ENCODE data around the gene LYZL2. TPM values are rescaled to one million over a fixed set of nuclear protein-coding genes. Genes with fewer than 3 reads are reported as not detected.

Gene LYZL2
- total RNA-seq, 1 donor, result not detected

DNA sequence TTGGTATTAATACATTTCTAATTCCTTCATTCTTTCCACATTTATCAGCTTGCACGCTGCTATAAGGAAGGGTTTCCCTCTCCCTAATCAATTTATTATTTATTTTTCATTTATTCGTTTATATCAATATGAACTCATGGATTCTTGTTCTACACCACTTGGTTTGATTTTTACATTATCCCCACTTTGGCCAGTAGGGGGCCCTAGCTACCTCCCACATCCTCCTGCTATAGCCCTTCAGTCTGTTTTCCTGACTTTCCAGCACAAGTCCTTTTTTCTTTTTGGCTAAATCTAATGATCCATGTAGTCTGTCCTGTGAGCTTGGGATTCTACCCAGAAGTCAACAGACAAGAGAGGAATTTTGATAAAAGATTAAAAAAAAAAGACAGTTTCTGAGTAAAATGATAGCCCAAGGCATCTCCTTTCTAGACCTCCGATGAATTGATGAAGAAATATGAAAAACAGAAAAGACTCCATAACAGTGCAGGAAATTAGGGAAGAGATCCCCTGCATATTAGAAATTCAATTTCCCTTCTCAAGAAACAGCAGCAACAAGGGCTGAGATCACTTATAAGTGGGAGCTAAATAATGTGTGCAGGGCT, 47.7 kb downstream of the LYZL2 start:
- no peak overlapping the region for H3K27ac ChIP-seq (ENCODE audit: low read depth, low read length)
- no peaks in the 10 kb centered on the region for H3K9me3 ChIP-seq (ENCODE audit: low read depth, low read length)
- no peaks in the 10 kb centered on the region for H4K20me1 ChIP-seq (ENCODE audit: insufficient read depth, low read length)
- peaks cover 14% of the 10 kb centered on the region for H3K4me1 ChIP-seq (ENCODE audit: insufficient read depth, low read length)
- no peak overlapping the region for H2AFZ ChIP-seq (ENCODE audit: low read length)
- TF ChIP-seq, protein P1, sequence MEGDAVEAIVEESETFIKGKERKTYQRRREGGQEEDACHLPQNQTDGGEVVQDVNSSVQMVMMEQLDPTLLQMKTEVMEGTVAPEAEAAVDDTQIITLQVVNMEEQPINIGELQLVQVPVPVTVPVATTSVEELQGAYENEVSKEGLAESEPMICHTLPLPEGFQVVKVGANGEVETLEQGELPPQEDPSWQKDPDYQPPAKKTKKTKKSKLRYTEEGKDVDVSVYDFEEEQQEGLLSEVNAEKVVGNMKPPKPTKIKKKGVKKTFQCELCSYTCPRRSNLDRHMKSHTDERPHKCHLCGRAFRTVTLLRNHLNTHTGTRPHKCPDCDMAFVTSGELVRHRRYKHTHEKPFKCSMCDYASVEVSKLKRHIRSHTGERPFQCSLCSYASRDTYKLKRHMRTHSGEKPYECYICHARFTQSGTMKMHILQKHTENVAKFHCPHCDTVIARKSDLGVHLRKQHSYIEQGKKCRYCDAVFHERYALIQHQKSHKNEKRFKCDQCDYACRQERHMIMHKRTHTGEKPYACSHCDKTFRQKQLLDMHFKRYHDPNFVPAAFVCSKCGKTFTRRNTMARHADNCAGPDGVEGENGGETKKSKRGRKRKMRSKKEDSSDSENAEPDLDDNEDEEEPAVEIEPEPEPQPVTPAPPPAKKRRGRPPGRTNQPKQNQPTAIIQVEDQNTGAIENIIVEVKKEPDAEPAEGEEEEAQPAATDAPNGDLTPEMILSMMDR (IDR thresholded peaks at IDR 0.05; ENCODE audit: extremely low read depth, low read depth, low read length), result peak; percentile 90
- H3K4me2 ChIP-seq (ENCODE audit: insufficient read depth, low read length), result no peak overlapping the region
- no peaks in the 10 kb centered on the region for H3K79me2 ChIP-seq (ENCODE audit: insufficient read depth, low read length)
- H3K36me3 ChIP-seq (ENCODE audit: insufficient read depth, low read length), result no peaks in the 10 kb centered on the region
- peak; percentile 87 for DNase-seq (ENCODE audit: insufficient read length, low spot score, missing footprints)
- no peak overlapping the region for H3K4me3 ChIP-seq (ENCODE audit: insufficient read depth, low read length)
- H3K27me3 ChIP-seq (ENCODE audit: insufficient read depth, low read length), result peaks cover 8% of the 10 kb centered on the region

DNA sequence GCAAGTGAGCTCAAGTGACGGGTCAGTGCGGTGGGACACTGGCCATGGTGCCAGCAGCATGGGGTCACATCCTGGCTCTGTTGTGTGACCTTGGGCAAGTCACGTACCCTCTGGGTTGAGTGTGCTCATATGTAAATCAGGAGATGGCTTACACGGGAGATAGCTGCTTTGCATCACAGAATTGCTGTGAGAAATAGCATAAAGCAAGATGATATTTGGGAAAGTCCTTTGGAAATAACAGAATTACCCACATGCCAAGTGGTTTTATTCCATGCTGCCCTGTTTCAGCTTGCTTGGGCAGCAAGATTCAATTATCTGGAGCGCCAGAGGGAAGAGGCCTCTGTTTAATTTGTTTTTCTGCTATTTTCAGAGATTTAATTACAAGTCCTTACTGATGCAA, 48.9 kb downstream of the LYZL2 start:
- Histone ChIP-seq H3K4me3 (ENCODE audit: insufficient read depth, low read length) (no peak overlapping the region), H3K36me3 (ENCODE audit: insufficient read depth, low read length) (no peaks in the 10 kb centered on the region), H3K79me2 (ENCODE audit: insufficient read depth, low read length) (no peaks in the 10 kb centered on the region), H3K4me1 (ENCODE audit: insufficient read depth, low read length) (peaks cover 14% of the 10 kb centered on the region), H3K27ac (ENCODE audit: low read depth, low read length) (no peak overlapping the region), H3K27me3 (ENCODE audit: insufficient read depth, low read length) (peaks cover 16% of the 10 kb centered on the region), H2AFZ (ENCODE audit: low read length) (no peak overlapping the region), H3K9me3 (ENCODE audit: low read depth, low read length) (no peaks in the 10 kb centered on the region), H4K20me1 (ENCODE audit: insufficient read depth, low read length) (no peaks in the 10 kb centered on the region), H3K4me2 (ENCODE audit: insufficient read depth, low read length) (no peak overlapping the region)
- TF ChIP-seq, protein P1 (IDR thresholded peaks at IDR 0.05; ENCODE audit: extremely low read depth, low read depth, low read length), result no peak
- peak; percentile 29 for DNase-seq (ENCODE audit: insufficient read length, low spot score, missing footprints)

DNA sequence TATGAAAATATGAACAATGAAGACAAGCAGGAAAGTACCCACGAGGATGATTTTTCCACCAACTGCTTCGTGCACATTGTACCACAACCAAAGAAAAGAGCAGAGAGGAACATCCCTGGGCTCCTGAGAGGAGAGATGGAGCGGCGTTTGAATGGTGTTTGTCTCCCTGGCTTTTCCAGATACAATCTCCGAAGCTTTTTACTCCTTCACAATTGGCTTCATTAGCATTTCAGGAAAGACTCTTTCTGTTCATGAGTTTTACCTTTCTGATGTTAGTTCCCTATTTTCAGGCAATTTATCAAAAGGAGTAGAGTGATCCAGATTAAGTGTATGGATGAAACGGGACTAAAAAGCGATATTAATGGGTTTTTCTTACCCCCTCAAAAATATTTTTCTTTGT, 49.3 kb downstream of the LYZL2 start:
- Histone ChIP-seq H3K27me3 (ENCODE audit: insufficient read depth, low read length) (peaks cover 16% of the 10 kb centered on the region), H3K9me3 (ENCODE audit: low read depth, low read length) (no peaks in the 10 kb centered on the region), H3K4me3 (ENCODE audit: insufficient read depth, low read length) (no peak overlapping the region), H3K4me1 (ENCODE audit: insufficient read depth, low read length) (peaks cover 14% of the 10 kb centered on the region), H2AFZ (ENCODE audit: low read length) (no peak overlapping the region), H3K79me2 (ENCODE audit: insufficient read depth, low read length) (no peaks in the 10 kb centered on the region), H3K4me2 (ENCODE audit: insufficient read depth, low read length) (no peak overlapping the region), H4K20me1 (ENCODE audit: insufficient read depth, low read length) (no peaks in the 10 kb centered on the region), H3K27ac (ENCODE audit: low read depth, low read length) (no peak overlapping the region), H3K36me3 (ENCODE audit: insufficient read depth, low read length) (no peaks in the 10 kb centered on the region)
- DNase-seq (ENCODE audit: insufficient read length, low spot score, missing footprints), result peak; percentile 72
- TF ChIP-seq, protein P1 (IDR thresholded peaks at IDR 0.05; ENCODE audit: extremely low read depth, low read depth, low read length), result no peak

DNA sequence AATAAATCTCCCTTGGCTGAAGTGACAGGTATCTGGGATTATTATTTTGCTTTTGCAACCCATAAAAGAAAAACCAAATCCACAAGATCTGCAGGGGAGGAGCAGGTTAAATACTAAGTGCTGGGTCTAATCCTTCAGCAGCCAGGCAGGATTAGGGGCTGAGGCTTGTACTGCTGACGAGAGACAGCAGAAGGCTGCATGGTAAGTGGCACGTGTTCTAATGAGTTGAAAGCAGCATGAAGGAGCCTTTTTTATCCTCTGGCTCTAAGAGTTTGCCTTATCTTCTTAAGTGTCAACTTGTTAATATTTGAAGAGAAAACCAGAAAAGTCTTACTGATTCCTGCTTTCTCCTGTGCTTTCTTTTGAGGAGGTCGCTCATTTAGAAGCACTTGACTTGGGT, 50.0 kb downstream of the LYZL2 start:
- TF ChIP-seq, protein P1 (IDR thresholded peaks at IDR 0.05; ENCODE audit: extremely low read depth, low read depth, low read length), result no peak
- H3K4me3 ChIP-seq (ENCODE audit: insufficient read depth, low read length), result no peak overlapping the region
- H3K27ac ChIP-seq (ENCODE audit: low read depth, low read length), result no peak overlapping the region
- H2AFZ ChIP-seq (ENCODE audit: low read length), result no peak overlapping the region
- no peaks in the 10 kb centered on the region for H3K79me2 ChIP-seq (ENCODE audit: insufficient read depth, low read length)
- H3K27me3 ChIP-seq (ENCODE audit: insufficient read depth, low read length), result peaks cover 21% of the 10 kb centered on the region
- peaks cover 14% of the 10 kb centered on the region for H3K4me1 ChIP-seq (ENCODE audit: insufficient read depth, low read length)
- H4K20me1 ChIP-seq (ENCODE audit: insufficient read depth, low read length), result no peaks in the 10 kb centered on the region
- H3K36me3 ChIP-seq (ENCODE audit: insufficient read depth, low read length), result no peaks in the 10 kb centered on the region
- no peaks in the 10 kb centered on the region for H3K9me3 ChIP-seq (ENCODE audit: low read depth, low read length)
- DNase-seq (ENCODE audit: insufficient read length, low spot score, missing footprints), result no peak
- no peak overlapping the region for H3K4me2 ChIP-seq (ENCODE audit: insufficient read depth, low read length)

Measured in osteoblast (primary cell).